HG03558 (cell line): ENCODE measurements around the gene RIMBP3C.
"Not testable (repeated sequence)": the region's sequence is repeated elsewhere in the genome, so short reads cannot be mapped to it uniquely, and the experiment has no call there.

Experiments used
- ATAC-seq: cut with Tn5 transposase; IDR thresholded peaks from one replicate; pipeline ENCODE4 v1.9.1; 2021; ENCODE audit warnings: moderate number of reproducible peaks; ENCODE audit not compliant: unreplicated experiment; ENCODE audit errors: extremely low read depth

RIMBP3C gene

DNA sequence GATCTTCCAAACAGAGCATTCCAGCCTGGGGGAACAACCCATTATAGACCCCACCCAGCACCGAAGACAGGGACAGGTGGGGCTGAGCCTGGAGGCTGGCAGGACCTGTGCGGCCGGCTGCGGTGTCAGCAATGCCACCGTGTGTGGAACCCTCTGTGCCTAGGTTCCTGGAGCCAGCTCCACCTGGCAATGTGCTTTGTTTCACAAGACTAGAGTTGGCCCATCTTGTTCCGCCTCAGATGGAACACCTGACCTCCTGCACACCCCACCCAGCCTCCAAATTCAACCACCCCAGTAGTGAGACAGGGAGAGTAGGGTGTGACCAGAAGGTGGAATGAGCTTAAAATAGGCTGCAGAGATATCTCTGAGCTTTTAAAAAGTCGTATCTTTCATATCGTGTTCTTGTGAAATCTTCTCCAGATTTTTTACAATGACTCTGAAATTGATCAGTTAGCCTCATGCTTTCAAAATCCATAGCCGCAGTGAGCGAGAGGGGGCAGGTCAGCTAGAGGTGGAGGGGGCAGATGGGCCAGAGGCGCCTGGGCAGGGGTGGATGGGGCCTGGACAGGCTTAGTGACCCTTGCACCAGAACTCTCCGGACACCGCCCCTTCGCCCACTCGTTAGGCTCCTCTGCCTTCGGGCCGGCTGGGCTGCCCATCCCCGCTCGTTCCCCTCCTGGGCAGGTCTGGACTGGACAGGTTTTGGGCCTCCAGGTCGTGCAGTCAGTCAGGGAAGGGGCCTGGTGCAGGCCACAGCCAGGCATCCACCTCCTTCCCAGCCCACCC lies 18.2 kb downstream of the RIMBP3C start:
- not testable (repeated sequence) for ATAC-seq

GRCh38 chr22:21531525-21531924 lies 19.7 kb downstream of the RIMBP3C start:
- not testable (repeated sequence) for ATAC-seq

DNA sequence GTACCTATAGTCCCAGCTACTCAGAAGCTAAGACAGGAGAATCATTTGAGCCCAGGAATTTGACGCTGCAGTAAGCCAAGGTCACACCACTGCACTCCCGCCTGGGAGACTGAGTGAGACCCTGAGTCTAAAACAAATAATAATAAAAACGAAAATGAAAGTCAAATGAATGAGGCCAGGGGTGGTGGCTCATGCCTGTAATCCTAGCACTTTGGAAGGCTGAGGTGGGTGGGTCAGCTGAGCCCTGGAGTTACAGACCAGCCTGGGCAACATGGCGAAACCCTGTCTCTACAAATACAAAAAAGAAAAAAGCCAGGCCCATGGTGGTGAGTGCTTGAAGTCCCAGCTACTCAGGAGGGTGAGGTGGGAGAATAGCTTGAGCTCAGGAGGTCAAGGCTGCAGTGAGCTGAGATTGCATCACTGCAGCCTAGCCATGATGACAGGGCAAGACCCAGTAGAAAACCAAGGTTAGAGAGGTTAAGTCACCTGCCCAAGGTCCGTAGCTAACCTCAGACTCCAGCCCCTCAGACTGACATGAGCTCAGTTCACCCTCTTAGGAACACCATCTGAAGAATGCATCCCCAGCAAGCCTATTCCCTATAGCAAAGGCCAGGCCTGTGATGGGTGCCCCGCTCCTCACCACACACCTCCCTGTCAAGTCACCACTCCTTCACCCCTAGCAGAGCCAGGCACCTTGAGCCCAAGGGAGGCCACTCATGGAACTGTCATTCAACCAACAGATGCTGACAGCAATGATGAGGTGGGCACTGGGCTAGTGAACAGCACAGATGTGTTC lies 24.4 kb downstream of the RIMBP3C start:
- not testable (repeated sequence) for ATAC-seq

- ATAC-seq, result not testable (repeated sequence)
Observed at GRCh38 chr22:21516970-21517764, 34.1 kb downstream of the RIMBP3C start.

GRCh38 chr22:21516522-21516921 lies 34.7 kb downstream of the RIMBP3C start:
- not testable (repeated sequence) for ATAC-seq

GRCh38 chr22:21515234-21515633 lies 36.0 kb downstream of the RIMBP3C start:
- not testable (repeated sequence) for ATAC-seq

GRCh38 chr22:21514117-21514516 lies 37.1 kb downstream of the RIMBP3C start:
- not testable (repeated sequence) for ATAC-seq

GRCh38 chr22:21512022-21512421 lies 39.2 kb downstream of the RIMBP3C start:
- not testable (repeated sequence) for ATAC-seq

DNA sequence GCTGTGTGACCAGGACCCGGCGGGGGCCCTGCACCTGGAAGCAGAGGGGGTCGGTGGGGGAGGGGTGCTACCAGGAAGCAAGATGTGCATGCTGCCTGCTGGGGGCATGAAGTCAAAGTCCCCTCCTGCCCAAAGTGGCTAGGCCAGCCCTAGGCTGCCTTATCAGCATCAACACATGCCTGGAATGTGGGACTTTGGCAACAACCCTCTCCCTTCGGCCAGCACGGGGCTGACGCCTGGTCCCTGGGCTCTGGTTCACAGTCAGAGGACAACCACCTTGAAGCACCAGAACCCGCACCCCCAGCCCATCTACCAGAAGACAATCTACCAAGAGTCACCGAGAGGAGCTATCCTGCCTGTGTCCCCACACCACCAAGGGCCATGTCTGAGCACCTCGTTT lies 40.9 kb downstream of the RIMBP3C start:
- not testable (repeated sequence) for ATAC-seq

DNA sequence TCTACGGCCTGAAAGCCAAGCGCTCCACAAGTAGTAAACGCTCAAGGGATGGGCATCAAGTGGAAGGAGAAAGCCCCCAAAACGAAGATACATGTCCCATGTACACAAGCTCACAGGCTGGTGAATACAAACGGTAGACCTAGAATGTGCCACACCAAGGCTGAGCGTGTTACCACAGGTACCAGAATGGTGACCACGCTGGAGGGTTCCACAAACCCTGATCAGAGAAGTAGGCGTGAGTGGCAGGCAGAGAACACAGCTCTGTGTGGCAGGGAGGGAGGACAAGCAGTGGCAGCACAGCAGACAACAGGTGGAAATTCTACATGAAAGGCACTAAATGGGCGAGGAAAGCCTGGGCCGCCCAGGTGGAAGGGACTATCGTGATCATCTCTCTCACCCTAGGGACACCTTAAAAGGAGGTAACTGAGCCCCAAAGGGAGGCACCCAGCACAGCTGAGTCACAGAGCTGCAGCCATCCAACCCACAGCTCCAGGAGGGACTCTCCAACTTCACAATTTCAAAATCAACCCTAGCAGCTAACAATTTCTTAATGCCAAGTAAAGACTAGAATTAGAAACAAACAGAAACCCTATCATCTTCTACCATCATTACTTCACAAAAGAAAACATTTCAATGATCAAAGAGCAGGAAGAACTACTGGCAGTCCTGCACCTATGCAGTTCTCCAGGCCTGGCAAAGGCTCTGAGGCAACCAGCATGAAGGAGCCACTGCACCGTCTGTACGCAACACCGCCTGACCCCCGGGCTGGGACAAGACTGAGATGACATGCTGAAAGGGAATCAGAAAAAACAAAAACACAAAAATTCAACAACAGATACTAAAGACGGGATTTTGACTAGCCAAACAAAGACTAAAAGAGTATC lies 51.4 kb downstream of the RIMBP3C start:
- ATAC-seq, result not testable (repeated sequence)

GRCh38 chr22:21498489-21498888 lies 52.8 kb downstream of the RIMBP3C start:
- not testable (repeated sequence) for ATAC-seq

GRCh38 chr22:21497984-21498383 lies 53.3 kb downstream of the RIMBP3C start:
- not testable (repeated sequence) for ATAC-seq
